HL-60/S4 treated with retinoic acid at 250 ng/mL for 4 days and 3 days (cell line): Measurements from ENCODE around the gene IL16.

Experiments used
- in situ Hi-C: fragments of 300-500 bp; cut with MboI; formaldehyde crosslinking; loops from 2 replicates; pipeline ENCODE4 v1.7.0; 2022; ENCODE audit warnings: low sequenced_read_pairs

The IL16 gene

GRCh38 chr15:81286621-81287121 is 90.0 kb downstream of the IL16 start:
- in situ Hi-C loops: no loop called here

- in situ Hi-C loops: no loop called here
Observed at GRCh38 chr15:81288040-81288439, 91.4 kb downstream of the IL16 start.

- in situ Hi-C loops: no loop called here
Observed at GRCh38 chr15:81288616-81289015, 91.9 kb downstream of the IL16 start.

GRCh38 chr15:81289910-81290309 is 93.2 kb downstream of the IL16 start:
- in situ Hi-C loops: no loop called here

GRCh38 chr15:81291916-81292522 is 95.3 kb downstream of the IL16 start:
- in situ Hi-C loops: no loop called here

- in situ Hi-C loops: no loop called here
Observed at GRCh38 chr15:81292523-81293001, 95.9 kb downstream of the IL16 start.

GRCh38 chr15:81293728-81294515 is 97.2 kb downstream of the IL16 start:
- in situ Hi-C loops: no loop called here

- in situ Hi-C loops: no loop called here
Observed at GRCh38 chr15:81294516-81294880, 97.8 kb downstream of the IL16 start.

GRCh38 chr15:81295486-81296121 is 98.9 kb downstream of the IL16 start:
- in situ Hi-C loops: loop anchor here (5.0 kb wide), 1 partner anchor 37 kb away; no protein-coding TSS in a partner anchor

- in situ Hi-C loops: loop anchor here (5.0 kb wide), 1 partner anchor 36 kb away; no protein-coding TSS in a partner anchor
Observed at GRCh38 chr15:81296186-81296585, 99.5 kb downstream of the IL16 start.

GRCh38 chr15:81296673-81297072 is 100.0 kb downstream of the IL16 start:
- in situ Hi-C loops: loop anchor here (5.0 kb wide), 1 partner anchor 36 kb away; no protein-coding TSS in a partner anchor

GRCh38 chr15:81297147-81297572 is 100.5 kb downstream of the IL16 start:
- in situ Hi-C loops: loop anchor here (5.0 kb wide), 1 partner anchor 35 kb away; no protein-coding TSS in a partner anchor

- in situ Hi-C loops: loop anchor here (5.0 kb wide), 1 partner anchor 34 kb away; no protein-coding TSS in a partner anchor
Observed at GRCh38 chr15:81297603-81298575, 101.2 kb downstream of the IL16 start.

GRCh38 chr15:81298611-81299010 is 101.9 kb downstream of the IL16 start:
- in situ Hi-C loops: loop anchor here (5.0 kb wide), 1 partner anchor 34 kb away; no protein-coding TSS in a partner anchor

- in situ Hi-C loops: loop anchor here (5.0 kb wide), 1 partner anchor 33 kb away; no protein-coding TSS in a partner anchor
Observed at GRCh38 chr15:81299156-81299555, 102.5 kb downstream of the IL16 start.

- in situ Hi-C loops: loop anchor here (5.0 kb wide), 1 partner anchor 33 kb away; no protein-coding TSS in a partner anchor
Observed at GRCh38 chr15:81299630-81300273, 103.1 kb downstream of the IL16 start.

GRCh38 chr15:81301385-81301784 is 104.7 kb downstream of the IL16 start:
- in situ Hi-C loops: no loop called here

- in situ Hi-C loops: no loop called here
Observed at GRCh38 chr15:81301815-81302399, 105.2 kb downstream of the IL16 start.

- in situ Hi-C loops: no loop called here
Observed at GRCh38 chr15:81302701-81303109, 106.0 kb downstream of the IL16 start.
